ENCODE results near the gene E2F7.
"Not testable (repeated sequence)": the region's sequence is repeated elsewhere in the genome, so short reads cannot be mapped to it uniquely, and the experiment has no call there.

The E2F7 gene

DNA sequence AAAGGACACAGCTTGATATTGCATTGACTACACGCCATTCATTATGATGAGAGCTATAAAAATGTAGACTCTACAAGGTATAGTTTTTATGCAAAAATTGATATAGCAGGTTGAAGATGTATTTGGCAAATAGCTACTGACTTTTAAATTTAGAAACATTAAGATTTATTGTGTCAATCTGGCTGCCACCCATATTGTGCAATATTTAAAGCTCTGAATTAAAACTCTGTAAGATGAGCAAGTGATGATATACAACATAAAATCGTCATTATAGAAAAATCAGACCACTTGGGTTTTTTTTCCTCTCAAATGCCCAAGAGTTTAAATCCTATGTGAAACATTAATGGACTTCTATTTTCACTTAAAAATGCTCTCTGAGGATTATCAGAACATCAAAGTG, 36.8 kb upstream of the E2F7 start:
- TF ChIP-seq POLR2AphosphoS5 (IDR thresholded peaks at IDR 0.05; ENCODE audit: borderline replicate concordance, low read depth, low read length): no peak
- no peak for DNase-seq (ENCODE audit: low read depth, low spot score)
- H3K9me3 ChIP-seq (ENCODE audit: low read depth, low read length): no peaks in the 10 kb centered on the region
- H3K9ac ChIP-seq (ENCODE audit: insufficient read length): no peak overlapping the region
- H3K4me3 ChIP-seq: no peak overlapping the region
- H3K27ac ChIP-seq: no peak overlapping the region
- H3K36me3 ChIP-seq (ENCODE audit: insufficient read depth, low read length): no peaks in the 10 kb centered on the region

DNA sequence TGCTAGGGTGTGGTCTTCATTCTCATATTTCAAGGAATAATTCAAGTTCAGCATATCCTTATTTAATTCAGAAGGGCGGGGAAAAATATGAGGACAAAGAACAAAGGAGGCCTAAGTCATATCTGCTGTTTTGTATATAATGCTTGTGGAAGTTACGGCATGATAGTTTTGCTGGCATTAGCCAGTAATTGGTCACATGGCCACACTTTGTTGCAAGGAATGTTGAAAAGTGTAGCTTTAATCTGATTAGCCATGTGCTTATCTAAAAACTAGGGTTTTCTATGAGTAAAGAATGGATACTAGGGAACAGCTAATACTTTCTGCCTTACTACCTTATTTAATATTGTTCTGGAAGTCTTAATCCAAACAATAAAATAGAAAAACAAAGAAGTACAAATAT, 34.4 kb upstream of the E2F7 start:
- Histone ChIP-seq H3K9ac (ENCODE audit: insufficient read length) (no peak overlapping the region), H3K27ac (no peak overlapping the region), H3K9me3 (ENCODE audit: low read depth, low read length) (no peaks in the 10 kb centered on the region), H3K4me3 (no peak overlapping the region), H3K36me3 (ENCODE audit: insufficient read depth, low read length) (no peaks in the 10 kb centered on the region)
- no peak for DNase-seq (ENCODE audit: low read depth, low spot score)
- no peak for TF ChIP-seq EZH2 (IDR thresholded peaks at IDR 0.05)
- TF ChIP-seq FOXP2 (optimal IDR thresholded peaks at IDR 0.05; ENCODE audit: control extremely low read depth, extremely low read length, insufficient read depth): no peak
- TF ChIP-seq POLR2AphosphoS5 (IDR thresholded peaks at IDR 0.05; ENCODE audit: borderline replicate concordance, low read depth, low read length): no peak

DNA sequence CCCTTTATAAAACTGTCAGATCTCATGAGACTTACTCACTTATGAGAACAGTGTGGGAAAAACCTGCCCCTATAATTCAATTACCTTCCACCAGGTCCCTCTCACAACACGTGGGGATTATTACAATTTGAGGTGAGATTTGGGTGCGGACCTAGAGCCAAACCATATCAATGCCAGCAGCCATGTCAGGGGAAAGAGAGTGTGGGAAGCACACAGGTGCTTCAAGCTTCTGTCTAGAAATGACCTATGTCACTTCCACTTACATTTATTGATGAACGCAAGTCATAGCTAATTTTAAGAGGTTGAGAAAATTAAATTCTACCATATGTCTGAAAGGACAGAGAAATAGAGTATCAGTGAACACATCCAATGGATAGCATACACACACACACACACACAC, 32.5 kb upstream of the E2F7 start:
- Histone ChIP-seq H3K9ac (ENCODE audit: insufficient read length) (no peak overlapping the region), H3K4me3 (no peak overlapping the region), H3K36me3 (ENCODE audit: insufficient read depth, low read length) (no peaks in the 10 kb centered on the region), H3K9me3 (ENCODE audit: low read depth, low read length) (no peaks in the 10 kb centered on the region), H3K27ac (no peak overlapping the region)
- DNase-seq (ENCODE audit: low read depth, low spot score): no peak
- TF ChIP-seq EZH2 (IDR thresholded peaks at IDR 0.05): no peak
- no peak for TF ChIP-seq POLR2AphosphoS5 (IDR thresholded peaks at IDR 0.05; ENCODE audit: borderline replicate concordance, low read depth, low read length)
- no peak for TF ChIP-seq FOXP2 (optimal IDR thresholded peaks at IDR 0.05; ENCODE audit: control extremely low read depth, extremely low read length, insufficient read depth)

DNA sequence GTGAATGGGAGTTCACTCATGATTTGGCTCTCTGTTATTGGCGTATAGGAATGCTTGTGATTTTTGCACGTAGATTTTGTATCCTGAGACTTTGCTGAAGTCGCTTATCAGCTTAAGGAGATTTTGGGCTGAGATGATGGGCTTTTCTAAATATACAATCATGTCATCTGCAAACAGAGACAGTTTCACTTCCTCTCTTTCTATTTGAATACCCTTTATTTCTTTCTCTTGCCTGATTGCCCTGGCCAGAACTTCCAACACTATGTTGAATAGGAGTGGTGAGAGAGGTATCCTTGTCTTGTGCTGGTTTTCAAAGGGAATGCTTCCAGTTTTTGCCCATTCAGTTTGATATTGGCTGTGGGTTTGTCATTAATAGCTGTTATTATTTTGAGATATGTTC, 26.9 kb upstream of the E2F7 start:
- not testable (repeated sequence) for H3K27ac ChIP-seq; H3K9ac ChIP-seq (ENCODE audit: insufficient read length); DNase-seq (ENCODE audit: low read depth, low spot score); H3K4me3 ChIP-seq; H3K9me3 ChIP-seq (ENCODE audit: low read depth, low read length); H3K36me3 ChIP-seq (ENCODE audit: insufficient read depth, low read length)

DNA sequence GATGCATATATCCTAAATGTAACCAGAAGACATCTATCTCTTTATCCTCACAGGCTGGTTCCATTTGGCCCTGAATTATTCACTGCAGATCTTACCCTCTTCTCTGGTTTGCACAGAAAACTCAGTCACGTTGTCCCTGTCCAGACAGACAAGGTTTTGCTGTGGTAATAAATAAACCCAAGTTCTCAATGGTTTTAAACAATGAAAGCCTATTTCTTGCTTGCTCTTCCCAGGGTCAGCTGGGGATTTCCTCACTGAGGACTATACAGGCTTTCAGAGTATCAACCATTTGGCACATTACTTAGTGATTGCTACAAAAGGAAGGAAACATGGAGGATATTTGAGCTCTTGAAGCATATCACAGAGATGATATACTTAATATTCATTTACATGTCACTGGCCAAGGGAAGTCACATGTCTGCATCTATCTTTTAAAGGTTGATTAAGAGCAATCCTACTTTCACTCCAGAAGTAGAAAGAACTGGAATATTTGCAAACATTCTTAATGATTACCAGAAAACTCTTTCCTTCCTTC, 24.4 kb upstream of the E2F7 start:
- no peaks in the 10 kb centered on the region for H3K9me3 ChIP-seq (ENCODE audit: low read depth, low read length)
- peak; percentile 84 for DNase-seq (ENCODE audit: low read depth, low spot score)
- peak overlapping the region; percentile 92 for H3K27ac ChIP-seq
- H3K4me3 ChIP-seq: 0 out of 2 replicates have a peak overlapping the region, but pooled peaks have one; percentile 25
- no peak overlapping the region for H3K9ac ChIP-seq (ENCODE audit: insufficient read length)
- no peak; the same call in 1 of the 2 replicates for TF ChIP-seq POLR2AphosphoS5 (IDR thresholded peaks at IDR 0.05; ENCODE audit: borderline replicate concordance, low read depth, low read length)
- TF ChIP-seq EZH2 (IDR thresholded peaks at IDR 0.05): no peak
- no peak for TF ChIP-seq FOXP2 (optimal IDR thresholded peaks at IDR 0.05; ENCODE audit: control extremely low read depth, extremely low read length, insufficient read depth)
- H3K36me3 ChIP-seq (ENCODE audit: insufficient read depth, low read length): no peaks in the 10 kb centered on the region

DNA sequence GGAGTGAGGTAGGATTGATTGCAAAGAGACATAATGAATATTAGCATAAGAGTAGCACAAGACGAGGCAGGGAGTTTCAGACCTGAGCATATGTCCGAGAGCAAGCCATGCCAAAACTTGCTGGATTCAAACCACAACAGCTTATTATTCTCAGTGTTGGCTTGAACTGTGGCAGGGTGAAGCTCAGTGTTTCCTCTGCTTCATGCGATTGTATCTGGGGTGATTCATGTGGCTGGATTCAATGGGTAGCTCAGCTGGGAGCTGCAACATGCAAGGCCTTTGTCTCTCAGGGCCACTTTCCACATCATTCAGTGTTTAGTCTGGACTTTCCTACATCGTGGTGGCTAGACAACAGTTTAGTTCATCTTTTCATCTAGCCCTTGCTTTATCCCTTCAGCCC, 22.1 kb upstream of the E2F7 start:
- no peaks in the 10 kb centered on the region for H3K9me3 ChIP-seq (ENCODE audit: low read depth, low read length)
- TF ChIP-seq POLR2AphosphoS5 (IDR thresholded peaks at IDR 0.05; ENCODE audit: borderline replicate concordance, low read depth, low read length): no peak
- TF ChIP-seq FOXP2 (optimal IDR thresholded peaks at IDR 0.05; ENCODE audit: control extremely low read depth, extremely low read length, insufficient read depth): no peak
- TF ChIP-seq EZH2 (IDR thresholded peaks at IDR 0.05): no peak
- no peak overlapping the region for H3K4me3 ChIP-seq
- no peak for DNase-seq (ENCODE audit: low read depth, low spot score)
- H3K27ac ChIP-seq: no peak overlapping the region
- no peaks in the 10 kb centered on the region for H3K36me3 ChIP-seq (ENCODE audit: insufficient read depth, low read length)
- H3K9ac ChIP-seq (ENCODE audit: insufficient read length): no peak overlapping the region

DNA sequence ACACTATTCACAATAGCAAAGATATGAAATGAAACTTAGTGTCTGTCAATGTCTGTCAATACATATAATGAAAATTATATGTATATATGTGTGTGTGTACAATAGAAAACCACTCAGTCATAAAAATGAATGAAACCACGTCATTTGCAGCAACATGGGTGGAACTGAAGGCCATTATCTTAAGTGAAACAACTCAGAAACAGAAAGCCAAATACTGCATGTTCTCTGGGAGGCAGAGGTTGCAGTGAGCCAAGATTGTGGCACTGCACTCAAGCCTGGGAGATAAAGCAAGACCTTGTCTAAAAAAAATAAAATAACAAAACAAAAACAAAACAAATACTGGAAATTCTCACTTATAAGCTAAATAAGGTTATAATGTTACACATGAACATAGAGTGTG, 16.7 kb upstream of the E2F7 start:
- DNase-seq (ENCODE audit: low read depth, low spot score): no peak
- Histone ChIP-seq H3K9ac (ENCODE audit: insufficient read length) (no peak overlapping the region), H3K4me3 (no peak overlapping the region), H3K27ac (no peak overlapping the region), H3K36me3 (ENCODE audit: insufficient read depth, low read length) (no peaks in the 10 kb centered on the region), H3K9me3 (ENCODE audit: low read depth, low read length) (no peaks in the 10 kb centered on the region)
- TF ChIP-seq FOXP2 (optimal IDR thresholded peaks at IDR 0.05; ENCODE audit: control extremely low read depth, extremely low read length, insufficient read depth) (no peak), POLR2AphosphoS5 (IDR thresholded peaks at IDR 0.05; ENCODE audit: borderline replicate concordance, low read depth, low read length) (no peak), EZH2 (IDR thresholded peaks at IDR 0.05) (no peak)

DNA sequence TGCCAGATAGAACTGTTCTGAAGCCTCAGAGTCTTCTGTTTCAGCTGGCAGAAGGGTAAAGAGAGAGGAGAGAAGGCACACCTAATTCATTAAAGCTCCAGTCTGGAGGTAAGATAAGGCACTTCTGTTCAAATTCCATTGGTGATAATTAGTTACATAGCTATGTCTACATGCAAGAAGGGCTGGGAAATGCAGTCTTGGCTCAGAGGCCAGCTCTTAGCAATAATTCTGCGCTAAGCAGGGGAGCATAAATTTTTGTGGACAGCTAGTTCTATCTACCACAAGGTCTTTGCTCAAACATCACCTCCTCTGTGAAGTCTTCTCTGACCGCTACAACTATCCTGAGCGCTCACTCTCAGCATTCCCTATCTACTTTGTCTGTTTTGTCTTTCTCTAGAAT, 14.3 kb upstream of the E2F7 start:
- Histone ChIP-seq H3K9me3 (ENCODE audit: low read depth, low read length) (no peaks in the 10 kb centered on the region), H3K36me3 (ENCODE audit: insufficient read depth, low read length) (no peaks in the 10 kb centered on the region), H3K9ac (ENCODE audit: insufficient read length) (no peak overlapping the region), H3K27ac (no peak overlapping the region), H3K4me3 (no peak overlapping the region)
- no peak for TF ChIP-seq POLR2AphosphoS5 (IDR thresholded peaks at IDR 0.05; ENCODE audit: borderline replicate concordance, low read depth, low read length)
- TF ChIP-seq FOXP2 (optimal IDR thresholded peaks at IDR 0.05; ENCODE audit: control extremely low read depth, extremely low read length, insufficient read depth): no peak
- no peak for TF ChIP-seq EZH2 (IDR thresholded peaks at IDR 0.05)
- no peak for DNase-seq (ENCODE audit: low read depth, low spot score)

DNA sequence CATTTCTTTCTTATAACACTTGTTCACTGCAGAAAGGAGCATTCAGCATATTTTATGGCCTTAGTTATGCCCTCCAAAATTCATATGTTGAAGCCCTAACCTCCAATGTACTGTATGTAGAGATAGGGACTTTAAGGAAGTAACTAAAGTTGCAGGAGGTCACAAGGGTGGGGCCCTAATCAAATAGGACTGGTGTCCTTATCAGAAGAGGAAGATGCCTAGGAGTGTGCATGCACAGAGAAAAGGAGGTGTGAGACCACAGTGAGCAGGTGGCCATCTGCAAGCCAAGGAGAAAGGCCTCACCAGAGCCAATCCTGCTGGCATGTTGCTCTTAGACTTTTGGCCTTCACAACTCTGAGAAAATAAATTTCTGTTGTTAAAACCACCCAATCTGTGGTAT, 12.9 kb upstream of the E2F7 start:
- Histone ChIP-seq H3K9me3 (ENCODE audit: low read depth, low read length) (no peaks in the 10 kb centered on the region), H3K36me3 (ENCODE audit: insufficient read depth, low read length) (no peaks in the 10 kb centered on the region), H3K9ac (ENCODE audit: insufficient read length) (no peak overlapping the region), H3K4me3 (no peak overlapping the region), H3K27ac (no peak overlapping the region)
- TF ChIP-seq FOXP2 (optimal IDR thresholded peaks at IDR 0.05; ENCODE audit: control extremely low read depth, extremely low read length, insufficient read depth) (no peak), EZH2 (IDR thresholded peaks at IDR 0.05) (no peak), POLR2AphosphoS5 (IDR thresholded peaks at IDR 0.05; ENCODE audit: borderline replicate concordance, low read depth, low read length) (no peak)
- no peak for DNase-seq (ENCODE audit: low read depth, low spot score)
